Left lobe of liver (tissue), 2 donors: ENCODE data around the gene MGAT5B. TPM values are rescaled to one million over a fixed set of nuclear protein-coding genes. Genes with fewer than 3 reads are reported as not detected.

Experiments
- ATAC-seq: fragments of 200-7000 bp; cut with Tn5 transposase; one replicate; pipeline ENCODE4 v1.9.1; 2020; ENCODE audit warnings: mild to moderate bottlenecking, moderate library complexity
- DNase-seq: peaks from one replicate; pipeline ENCODE4 v3.0.0-alpha.2; 2020; ENCODE audit warnings: low spot score
- total RNA-seq: library from RNA; stranded (reverse); gene quantifications from one replicate; pipeline ENCODE4 v1.2.1, GENCODE V29; 2021
- donor health status: DM: no; HTN: no; CAD: no; lungs with moderate emphysema.
- donor health status: DM: no; HTN: yes; CAD: no.

The MGAT5B gene
- total RNA-seq, 1 donor from 2014 or later = not detected

DNA sequence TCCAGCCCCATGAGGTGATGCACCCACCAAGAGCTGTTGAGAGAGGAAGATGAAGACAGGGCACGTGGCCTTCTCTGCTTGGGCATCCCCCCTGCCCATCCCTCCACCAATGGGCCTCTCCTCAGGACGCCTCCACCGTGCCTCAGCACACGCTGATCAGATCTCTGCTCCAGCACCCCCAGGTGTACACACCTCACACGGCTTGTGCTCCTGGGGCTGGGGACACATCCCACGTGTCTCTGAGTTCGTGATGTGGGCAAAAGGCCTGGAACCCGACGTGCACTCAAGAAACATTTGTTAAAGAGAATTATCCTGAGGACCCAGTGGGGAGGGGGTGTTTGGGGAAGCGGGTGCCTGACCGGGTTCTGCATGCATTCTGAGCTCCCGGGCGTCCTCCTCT is 55.3 kb downstream of the MGAT5B start:
- ATAC-seq (no peak), DNase-seq (no peak)

DNA sequence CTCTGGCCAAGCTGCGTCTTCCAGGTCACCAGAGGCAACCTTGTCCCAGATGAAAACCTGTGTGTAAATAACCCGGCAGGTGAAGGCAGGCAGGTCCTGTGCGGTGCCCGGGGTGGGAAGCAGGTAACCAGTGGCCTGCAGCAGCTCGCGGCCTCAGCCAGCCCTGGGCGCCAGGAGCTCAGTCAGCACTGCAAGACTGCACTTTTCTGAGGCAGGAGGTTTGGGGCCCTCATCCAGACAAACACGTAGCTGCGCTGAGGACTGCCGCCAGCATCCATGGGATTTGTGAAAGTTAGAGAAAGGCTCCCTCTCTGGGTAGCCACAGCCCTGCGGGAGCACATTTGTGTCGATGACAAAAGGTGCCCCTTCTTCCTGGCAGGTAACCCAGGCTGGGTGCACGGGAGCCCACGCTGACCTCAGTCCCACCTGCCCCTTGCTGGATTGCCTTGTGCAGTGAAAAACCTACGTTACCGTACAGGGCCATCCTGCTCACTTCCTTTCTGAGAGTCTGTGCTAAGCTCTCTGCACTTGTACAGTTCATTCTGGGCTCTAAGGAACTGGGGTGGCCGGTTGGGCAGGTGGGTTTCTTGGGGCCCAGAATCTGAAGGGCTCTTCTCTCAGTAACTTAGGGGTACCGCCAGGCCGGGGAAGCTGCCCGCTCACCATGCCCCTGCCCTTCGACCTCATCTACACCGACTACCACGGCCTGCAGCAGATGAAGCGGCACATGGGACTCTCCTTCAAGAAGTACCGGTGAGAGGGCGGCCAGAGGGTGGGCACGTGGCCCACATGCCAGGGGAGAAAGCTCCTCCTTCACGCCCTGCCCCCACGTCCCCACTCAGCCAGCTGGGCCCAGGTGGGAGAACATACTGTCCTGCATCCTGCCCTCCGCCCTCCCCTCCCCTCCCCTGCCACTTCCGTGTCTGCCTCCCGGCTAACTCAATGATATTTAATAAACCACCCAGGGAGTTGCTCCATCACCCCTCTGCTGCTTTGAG is 56.4 kb downstream of the MGAT5B start:
- DNase-seq (no peak), ATAC-seq (no peak)

DNA sequence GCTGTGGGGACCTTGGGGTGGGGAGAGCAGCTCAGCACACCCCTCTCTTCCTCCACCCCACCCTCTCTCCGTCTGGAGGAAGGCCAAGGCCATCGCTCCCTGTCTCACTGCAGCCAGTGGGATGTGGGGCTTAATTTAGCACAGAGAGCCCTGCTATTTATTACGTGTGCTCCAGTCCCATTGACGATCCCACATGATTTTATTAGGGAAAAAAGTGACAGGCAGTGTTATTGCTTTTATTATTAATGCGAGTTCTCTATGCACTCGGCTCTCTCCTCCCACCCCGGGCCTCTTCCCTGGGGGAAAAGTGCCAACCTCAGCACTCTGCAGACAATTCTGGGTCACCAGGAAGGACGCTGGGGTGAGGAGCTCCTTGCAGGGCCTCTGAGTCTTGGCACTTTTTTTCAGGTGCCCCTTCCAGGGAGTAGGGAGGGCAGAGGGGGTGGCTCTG is 57.3 kb downstream of the MGAT5B start:
- DNase-seq (no peak), ATAC-seq (peak; percentile 31)

- no peak for DNase-seq
- no peak for ATAC-seq
These were observed 58.1 kb downstream of the MGAT5B start for GRCh38 chr17:76926237-76926866.

DNA sequence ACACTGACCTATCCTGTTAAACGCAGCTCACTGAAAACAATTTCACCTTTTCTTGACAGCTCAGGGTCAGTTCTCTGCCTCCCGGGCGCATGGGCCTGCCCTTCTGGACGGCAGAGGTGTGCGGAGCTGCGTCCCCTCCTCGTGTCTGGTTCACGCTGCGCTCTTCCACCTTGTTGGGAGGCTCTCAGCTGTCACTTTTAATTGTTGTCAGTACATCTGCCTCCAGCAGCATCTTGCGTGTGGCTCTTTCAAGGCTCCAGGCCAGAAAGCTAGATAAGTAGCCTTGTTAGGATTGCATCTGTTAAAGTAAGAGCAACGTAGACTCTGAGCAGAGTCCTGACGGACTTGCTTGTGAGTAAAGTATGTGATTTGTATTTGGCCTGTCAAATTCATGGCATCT is 59.4 kb downstream of the MGAT5B start:
- DNase-seq = no peak

DNA sequence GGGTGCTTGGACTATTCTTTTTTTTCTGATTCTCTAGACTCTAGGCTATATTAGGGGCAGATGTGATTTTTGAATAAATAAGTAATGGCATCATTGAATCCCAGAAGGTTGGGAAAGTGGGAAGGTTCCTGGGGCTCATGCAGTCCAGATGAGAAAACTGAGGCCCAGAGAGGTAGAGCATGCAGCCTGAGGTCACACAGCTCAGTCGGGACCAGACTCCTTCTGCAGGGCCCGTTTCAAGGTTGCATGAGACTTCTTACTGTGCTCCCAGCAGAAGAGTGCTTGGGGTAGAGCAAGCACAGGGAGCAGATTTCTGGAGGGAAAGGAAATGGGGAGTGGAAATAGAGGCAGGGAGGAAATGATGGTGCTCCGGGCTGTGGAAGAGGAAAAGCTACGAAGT is 59.8 kb downstream of the MGAT5B start:
- DNase-seq (no peak), ATAC-seq (no peak)

More for the DNA sequence above, 59.4 kb downstream of the MGAT5B start:
- no peak for ATAC-seq

DNA sequence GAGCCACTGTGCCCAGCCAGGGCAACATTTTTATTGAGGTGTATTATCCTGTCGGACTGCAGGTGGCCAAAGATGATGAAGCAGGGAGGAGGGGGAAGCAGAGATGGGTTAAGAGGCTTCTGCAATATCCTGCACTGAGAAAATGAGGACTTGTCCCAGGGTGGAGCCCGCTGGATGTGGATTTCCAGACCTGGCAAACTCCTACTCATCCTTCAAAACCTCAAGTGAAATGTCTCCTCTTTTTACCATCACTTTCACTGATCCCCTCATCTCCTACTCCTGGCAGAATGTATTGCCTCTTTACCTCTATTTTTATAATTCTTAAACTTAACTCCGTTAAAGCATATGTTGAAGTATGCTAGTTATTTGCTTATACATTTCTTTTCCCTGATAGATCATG is 60.9 kb downstream of the MGAT5B start:
- ATAC-seq (no peak), DNase-seq (no peak)

DNA sequence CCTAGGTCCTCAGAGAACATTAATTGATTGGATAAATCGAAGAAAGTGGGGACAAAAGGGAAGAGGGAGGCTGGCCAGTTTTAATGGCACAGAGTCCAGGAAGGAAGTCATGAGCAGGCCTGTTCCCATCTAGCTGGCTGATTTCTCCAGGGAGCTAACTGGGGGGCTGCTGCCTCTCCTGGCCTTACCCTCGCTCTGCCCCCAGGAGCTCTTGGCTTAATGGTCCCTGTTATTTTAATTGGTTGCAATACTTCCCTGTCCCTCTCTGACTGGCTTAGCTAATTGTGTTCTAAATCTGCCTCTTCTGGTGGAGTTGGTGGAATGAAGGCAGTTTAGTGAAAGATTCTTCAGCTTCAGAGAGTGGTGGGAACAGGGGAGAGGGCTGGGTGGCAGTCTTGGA is 61.4 kb downstream of the MGAT5B start:
- no peak for ATAC-seq
- no peak for DNase-seq

GRCh38 chr17:76930107-76930506 is 61.9 kb downstream of the MGAT5B start:
- ATAC-seq (no peak), DNase-seq (no peak)

GRCh38 chr17:76932402-76933333 is 64.5 kb downstream of the MGAT5B start:
- ATAC-seq (no peak), DNase-seq (no peak)

GRCh38 chr17:76934561-76935320 is 66.5 kb downstream of the MGAT5B start:
- DNase-seq (no peak), ATAC-seq (no peak)

- no peak for DNase-seq
- no peak for ATAC-seq
These were observed 67.1 kb downstream of the MGAT5B start for GRCh38 chr17:76935331-76935730.

DNA sequence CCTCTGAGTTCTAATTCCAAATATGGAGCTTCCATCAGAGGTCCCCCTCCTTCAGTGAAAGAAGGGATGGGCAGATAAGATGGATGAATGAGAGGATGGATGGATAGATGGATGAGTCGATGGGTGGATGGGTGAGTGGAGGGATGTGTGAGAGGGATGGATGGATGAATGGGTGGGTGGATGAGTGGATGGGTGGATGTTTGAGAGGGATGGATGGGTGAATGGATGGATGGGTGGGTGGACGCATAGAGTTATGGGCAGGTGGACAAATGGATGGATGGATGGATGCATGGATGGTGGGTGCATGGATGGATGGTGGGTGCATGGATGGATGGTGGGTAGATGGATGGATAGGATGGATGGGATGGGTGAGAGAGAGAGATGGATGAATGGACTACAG is 69.0 kb downstream of the MGAT5B start:
- ATAC-seq = no peak
- no peak for DNase-seq

GRCh38 chr17:76938009-76938408 is 69.8 kb downstream of the MGAT5B start:
- ATAC-seq (no peak), DNase-seq (no peak)

- ATAC-seq = no peak
These were observed 72.1 kb downstream of the MGAT5B start for GRCh38 chr17:76940295-76940694.

GRCh38 chr17:76940738-76941350 is 72.6 kb downstream of the MGAT5B start:
- no peak for DNase-seq
- ATAC-seq = no peak

More at GRCh38 chr17:76940295-76940694, 72.1 kb downstream of the MGAT5B start:
- no peak for DNase-seq

DNA sequence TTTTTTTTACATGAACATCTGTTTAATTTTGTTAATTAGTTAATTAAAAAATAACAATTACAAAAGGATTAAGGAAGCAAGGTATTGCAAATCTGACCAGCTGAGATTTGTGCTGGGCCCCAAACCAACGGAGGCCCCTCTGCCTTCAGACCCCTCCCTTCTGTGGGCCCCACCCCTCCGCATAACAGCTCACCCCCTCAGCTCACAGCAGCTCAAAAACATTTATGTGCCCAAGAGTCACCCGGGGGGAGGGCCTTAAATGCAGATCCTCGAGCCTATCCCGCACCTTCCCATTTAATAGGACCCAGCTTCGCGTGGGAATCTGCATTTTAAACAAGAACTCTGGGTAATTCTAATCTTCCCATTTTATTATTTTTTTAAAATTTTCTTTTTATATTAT is 75.0 kb downstream of the MGAT5B start:
- ATAC-seq (no peak), DNase-seq (no peak)

DNA sequence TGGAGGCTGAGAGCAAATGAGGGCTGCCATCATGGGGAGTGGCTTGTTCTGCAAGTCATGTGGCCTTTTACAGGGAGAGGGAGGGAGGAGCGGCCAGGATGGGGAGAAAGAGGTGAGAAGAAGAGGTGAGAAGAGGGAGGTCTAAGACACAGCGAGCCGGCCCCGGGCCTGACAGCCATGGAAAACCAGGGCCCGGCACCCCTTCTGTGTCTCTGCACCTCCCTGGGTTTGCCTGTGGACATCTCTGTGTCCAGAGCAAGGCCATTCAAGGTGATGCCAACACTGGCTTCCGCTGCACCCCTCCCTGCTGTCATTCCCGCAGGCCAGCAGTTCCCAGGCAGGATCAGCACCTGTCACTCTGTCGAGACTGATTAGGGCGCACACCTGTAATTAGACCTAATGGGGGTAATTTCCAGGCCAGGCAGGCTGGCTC is 75.6 kb downstream of the MGAT5B start:
- DNase-seq (no peak), ATAC-seq (no peak)

DNA sequence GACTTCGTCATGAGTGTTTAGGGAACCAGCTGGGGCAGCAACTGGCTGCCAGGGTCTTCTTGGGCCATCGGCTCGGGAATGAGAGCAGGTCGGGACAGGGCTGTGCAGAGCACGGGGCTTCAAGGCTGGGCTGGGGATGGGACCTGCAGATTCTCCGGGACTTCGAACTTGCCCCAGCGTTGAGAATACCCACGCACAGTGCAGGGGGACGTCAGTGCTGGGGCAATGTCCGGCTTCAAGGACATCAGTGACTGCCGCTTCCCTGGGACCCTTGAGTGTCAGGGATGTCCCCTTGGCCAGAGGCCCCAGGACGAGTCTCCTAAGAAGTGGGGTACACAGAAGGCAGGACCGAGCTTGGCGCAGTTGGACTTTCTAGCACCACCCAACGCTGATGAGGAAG is 76.3 kb downstream of the MGAT5B start:
- no peak for DNase-seq

More for the DNA sequence above, 76.3 kb downstream of the MGAT5B start:
- ATAC-seq = no peak
